ENCODE data around the gene PDE8A.

PDE8A gene

GRCh38 chr15:85041230-85041629, 59.6 kb downstream of the PDE8A start:
- no peak for DNase-seq

- peak; percentile 0 for DNase-seq
Measured at GRCh38 chr15:85044251-85044853, 62.7 kb downstream of the PDE8A start.

DNA sequence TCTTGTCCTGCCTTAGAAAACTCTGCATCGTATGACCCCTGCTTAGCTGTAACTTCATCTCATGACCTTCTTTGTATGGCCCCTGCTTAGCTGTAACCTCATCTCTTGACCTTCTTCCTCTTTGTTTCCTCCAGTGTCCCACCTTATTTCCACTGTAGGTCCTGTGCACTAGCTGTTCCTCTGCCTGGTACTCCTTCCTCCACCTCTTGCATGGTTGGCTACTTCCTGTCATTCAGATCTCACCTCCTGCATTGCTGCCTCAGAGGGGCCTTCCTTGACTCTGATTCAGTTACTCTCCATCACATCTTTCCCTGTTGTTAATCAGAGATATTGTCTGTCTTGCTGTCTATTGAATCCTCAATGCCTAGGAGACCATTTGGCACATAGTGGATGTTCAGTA, 63.2 kb downstream of the PDE8A start:
- DNase-seq: no peak

DNA sequence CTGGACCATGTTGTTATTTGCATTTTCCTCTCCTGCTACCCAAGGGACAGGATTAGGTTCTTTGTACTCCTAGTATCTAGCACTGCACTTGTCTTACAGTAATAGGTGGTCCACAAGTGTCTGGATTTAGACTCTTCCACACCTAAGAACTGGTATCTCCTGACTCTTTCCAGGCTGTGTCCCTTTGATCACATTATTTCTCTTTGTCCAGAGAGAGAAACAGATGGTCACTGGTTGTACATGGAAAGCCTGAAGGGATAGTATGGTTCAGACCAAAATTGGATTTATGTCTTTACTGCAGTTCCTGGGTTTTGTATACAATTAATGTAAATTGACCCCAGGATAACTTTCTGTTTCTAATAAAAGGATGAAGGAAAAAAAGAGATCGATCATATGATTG, 64.0 kb downstream of the PDE8A start:
- no peak for DNase-seq

DNA sequence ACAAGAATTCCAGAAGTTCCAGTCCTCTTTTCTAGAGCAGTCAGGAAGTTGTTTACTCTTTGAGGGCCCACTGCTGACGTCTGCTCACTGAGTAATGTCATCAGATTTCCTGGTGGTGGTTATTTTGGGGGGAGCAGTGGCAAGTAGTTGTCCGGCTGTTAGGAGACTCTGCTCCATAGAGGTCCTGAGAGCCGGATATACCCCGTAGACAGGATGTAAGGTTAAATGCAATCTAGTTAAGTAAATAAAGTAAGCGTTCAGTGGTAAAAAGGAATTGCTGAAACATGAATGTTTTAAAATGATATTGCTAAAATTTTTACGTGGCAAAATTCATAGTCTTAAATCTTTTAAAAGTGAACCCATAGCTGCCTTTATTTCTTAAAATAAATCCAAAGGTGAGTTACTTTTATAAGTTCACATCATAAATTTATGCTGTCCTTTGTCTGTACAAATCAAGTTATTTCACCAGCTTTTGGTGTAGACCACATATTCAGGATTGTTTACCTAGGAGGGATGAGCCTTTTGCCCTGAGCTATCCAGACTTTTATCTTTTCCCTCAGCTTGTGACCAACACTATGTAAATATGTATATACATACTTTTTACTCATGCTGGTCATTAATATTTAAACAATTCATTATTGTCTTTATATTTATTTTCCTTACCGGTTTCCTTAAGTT, 65.8 kb downstream of the PDE8A start:
- no peak for DNase-seq

- DNase-seq: no peak
Measured at GRCh38 chr15:85048430-85048829, 66.8 kb downstream of the PDE8A start.

GRCh38 chr15:85049805-85050204, 68.1 kb downstream of the PDE8A start:
- no peak for DNase-seq

DNA sequence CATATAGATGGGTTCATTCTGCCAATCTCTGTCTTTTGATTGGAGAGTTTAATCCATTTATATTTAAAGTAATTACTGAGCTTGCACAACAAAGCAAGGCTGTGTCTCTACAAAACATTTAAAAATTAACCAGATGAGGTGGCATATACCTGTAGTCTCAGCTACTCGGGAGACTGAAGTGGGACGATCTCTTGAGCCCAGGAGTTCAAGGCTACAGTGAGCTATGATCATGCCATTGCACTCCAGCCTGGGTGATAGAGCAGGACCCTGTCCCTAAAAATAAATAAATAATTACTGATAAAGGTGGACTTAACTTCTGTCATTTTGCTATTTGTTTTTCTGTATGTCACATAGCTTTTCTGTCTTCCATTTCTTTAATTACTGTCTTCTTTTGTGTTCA, 78.1 kb downstream of the PDE8A start:
- no peak for DNase-seq

DNA sequence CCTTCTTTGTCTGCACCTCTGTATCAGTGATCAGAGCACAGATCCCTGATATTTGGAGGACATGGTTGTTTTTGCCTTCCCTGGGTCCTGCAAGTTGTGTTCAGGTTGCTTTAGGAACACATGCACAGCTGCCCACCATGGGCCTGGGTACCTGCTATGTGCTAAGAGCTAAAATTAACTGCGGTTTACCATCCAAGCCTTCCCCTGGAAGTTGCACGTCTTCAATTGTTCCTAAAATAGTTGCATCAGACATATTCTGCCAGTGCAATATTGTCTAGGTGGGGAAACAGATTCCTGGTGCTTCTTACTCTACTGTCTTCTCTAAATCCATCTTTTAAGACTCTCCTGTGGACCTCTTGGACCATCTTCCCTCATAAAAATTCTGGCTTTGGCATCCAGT, 80.9 kb downstream of the PDE8A start:
- DNase-seq: no peak

GRCh38 chr15:85063088-85063487, 81.4 kb downstream of the PDE8A start:
- DNase-seq: no peak

GRCh38 chr15:85063522-85064079, 81.9 kb downstream of the PDE8A start:
- no peak for DNase-seq

DNA sequence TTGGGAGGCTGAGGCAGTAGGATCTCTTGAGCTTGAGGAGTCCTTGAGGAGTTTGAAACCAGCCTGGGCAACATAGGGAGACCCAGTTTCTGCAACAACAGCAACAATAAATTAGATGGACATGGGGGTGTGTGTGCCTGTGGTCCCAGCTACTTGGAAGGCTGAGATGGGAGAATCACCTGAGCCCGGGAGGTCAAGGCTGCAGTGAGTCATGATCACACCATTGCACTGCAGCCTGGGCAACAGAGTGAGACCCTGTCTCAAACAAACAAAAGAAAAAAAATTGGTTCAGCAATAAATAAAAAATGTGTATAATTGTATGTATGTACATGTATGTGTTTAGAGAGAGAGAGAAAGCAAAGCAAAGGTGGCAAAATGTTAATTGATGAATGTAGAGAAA, 83.1 kb downstream of the PDE8A start:
- DNase-seq: no peak

GRCh38 chr15:85071061-85071460, 89.4 kb downstream of the PDE8A start:
- DNase-seq: no peak

- no peak for DNase-seq
Measured at GRCh38 chr15:85071504-85071903, 89.8 kb downstream of the PDE8A start.

- DNase-seq: no peak
Measured at GRCh38 chr15:85072917-85073316, 91.3 kb downstream of the PDE8A start.

GRCh38 chr15:85073556-85074194, 92.0 kb downstream of the PDE8A start:
- no peak for DNase-seq

DNA sequence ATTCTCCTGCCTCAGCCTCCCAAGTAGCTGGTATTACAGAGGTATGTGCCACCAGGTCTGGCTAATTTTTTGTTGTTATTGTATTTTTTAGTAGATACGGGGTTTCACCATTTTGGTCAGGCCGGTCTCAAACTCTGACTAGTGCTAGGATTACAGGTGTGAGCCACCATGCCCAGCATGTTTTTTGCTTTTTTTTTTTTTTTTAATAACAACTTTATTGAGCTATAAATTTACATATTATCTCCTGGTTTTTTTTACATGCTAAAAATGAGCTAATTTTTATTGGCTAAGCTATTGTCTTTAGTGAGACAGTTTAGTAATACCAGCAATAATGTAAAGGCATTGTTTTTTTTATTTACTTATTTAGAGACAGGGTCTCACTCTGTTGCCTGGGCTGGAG, 105.2 kb downstream of the PDE8A start:
- no peak for DNase-seq

DNA sequence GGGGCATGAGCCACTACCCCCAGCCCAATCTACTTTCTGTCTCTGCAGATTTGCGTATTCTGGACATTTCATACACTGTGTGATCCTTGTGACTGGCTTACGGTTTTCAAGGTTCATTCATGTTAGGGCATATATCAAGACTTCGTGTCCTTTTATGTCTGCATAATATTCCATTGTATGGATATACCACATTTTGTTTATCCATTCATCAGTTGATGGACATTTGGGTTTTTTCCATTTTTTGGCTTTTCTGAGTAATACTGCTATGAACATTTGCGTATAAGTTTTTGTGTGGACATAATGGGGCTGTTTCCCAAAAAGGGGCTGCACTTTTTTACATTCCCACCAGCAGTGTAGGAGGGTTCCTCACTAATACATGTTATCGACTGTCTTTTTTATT, 106.6 kb downstream of the PDE8A start:
- no peak for DNase-seq

DNA sequence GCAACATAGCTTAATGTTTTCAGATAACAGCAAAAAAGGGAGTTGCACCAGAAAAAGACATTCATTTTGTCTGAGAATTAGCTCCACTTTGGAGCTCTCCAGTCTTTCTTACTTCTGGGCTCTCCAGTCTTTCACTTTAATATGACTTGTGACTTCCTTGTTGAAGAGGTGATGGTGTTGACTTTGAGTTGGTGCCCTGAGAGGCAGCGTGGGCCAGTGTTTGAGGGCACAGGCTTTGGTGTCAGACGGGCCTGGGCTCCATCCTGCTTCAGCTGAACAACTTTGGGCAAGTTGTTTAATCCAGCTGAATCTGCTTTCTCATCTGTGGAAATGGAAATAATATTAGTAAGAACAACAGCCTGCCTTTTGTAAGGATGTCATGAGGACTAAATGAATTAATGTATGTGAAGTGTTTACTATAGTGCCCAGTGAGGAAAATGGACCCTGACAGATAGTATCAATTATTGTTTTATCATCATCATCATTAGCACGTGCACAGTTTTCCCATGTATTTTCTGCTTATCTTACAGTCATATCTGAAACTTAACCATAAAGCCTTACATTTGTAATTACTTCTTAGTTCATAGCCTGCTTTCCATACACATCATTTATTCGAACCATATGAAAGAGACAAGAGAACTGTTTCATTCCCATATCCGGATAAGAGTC, 108.4 kb downstream of the PDE8A start:
- no peak for DNase-seq

DNA sequence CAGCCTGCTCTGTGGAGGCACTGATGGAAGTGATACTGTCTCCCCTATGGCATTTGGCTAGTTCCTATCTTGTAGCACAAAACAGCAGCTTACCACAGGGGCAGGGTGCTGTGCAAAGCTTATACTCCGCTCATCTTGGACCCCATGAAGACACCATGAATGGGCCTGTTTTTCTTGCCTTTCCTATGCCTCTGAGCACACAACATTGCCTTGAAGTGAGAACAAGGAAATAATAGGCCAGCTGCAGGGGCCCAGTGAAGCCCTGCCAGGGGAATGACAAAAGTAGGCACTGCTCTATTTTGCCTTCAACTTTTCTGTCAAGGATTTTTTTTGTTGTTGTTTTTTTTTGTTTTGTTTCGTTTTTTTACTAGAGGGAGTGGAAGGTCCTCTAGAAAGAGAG, 110.3 kb downstream of the PDE8A start:
- no peak for DNase-seq

DNA sequence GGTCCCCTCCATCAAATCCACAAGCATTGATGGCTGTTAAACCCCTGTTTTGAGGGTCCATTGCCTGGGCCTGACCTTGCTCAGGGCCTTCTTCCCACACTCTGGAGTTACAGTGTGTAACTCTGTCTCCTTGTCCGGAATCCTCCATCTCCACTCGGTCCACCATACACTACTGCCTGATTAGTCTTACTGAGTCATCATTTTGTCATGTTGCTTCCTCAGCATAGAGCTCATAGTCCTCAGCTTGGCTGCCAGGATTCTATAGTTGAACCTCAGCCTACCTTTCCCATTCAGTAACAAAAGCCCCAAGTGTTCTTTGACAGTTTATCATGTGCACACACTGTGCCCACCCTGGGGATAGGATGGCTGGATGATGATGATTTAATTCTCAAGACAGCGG, 113.0 kb downstream of the PDE8A start:
- no peak for DNase-seq

DNA sequence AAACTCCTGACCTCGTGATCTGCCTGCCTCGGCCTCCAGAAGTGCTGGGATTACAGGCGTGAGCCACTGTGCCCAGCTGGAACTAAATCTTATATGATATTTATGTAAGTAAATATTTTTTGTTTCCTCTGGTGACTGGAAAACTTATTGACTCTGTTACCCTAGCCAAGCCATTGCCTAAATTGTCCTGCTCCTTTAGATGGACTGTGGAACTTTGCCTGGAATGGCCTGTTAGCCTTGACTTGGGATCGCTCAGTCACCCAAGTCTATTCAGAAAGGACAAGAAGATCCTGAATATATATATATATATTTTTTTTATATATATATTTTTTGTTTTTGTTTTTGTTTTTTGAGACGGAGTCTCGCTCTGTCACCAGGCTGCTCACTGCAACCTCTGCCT, 113.9 kb downstream of the PDE8A start:
- DNase-seq: no peak

DNA sequence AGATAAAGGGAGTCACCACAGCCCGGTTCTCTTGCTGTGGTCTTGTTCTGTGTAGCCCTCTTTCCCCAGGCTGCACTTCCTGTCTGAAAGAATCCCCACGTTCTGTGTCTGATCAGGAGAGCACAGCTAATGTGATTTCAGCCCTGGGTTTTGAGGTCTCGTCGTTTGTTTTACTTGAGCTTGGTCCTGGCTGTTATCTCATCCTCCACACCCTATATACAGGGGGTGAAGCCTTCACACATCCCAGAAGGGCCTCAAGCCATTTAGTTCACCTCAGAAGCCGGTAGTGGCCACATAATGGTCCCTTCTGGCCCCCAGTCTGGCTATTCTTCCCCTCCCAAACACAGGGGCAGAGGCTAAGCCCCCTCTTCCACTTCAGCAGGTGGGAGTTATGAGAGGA, 115.6 kb downstream of the PDE8A start:
- no peak for DNase-seq

- no peak for DNase-seq
Measured at GRCh38 chr15:85097725-85098124, 116.1 kb downstream of the PDE8A start.
